ENCODE data around the gene STK32A.
A peak's percentile ranks its signal among the peaks of the same experiment; 100 is the strongest.

Gene STK32A

DNA sequence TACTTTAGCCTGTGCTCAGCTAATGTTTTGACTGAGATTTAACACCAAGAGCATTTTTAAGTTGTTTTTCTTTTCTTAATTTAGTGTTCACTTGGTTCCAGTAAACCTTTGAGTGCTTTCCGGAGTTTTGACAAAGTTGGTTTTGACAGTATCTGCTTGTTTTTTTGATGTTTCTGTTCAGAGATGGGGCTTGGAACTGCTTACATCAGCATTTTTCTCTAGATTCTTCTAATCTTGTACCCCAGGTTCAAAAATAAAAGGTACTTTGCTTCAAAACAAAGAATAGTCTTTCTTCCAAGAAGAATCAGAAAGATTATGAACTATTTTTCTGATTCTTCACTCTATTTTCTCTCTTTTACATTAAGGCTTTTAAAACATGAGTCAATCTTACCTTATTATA lies 142.9 kb downstream of the STK32A start:
- no peak for DNase-seq (ENCODE audit: low read depth)
- no peak for TF ChIP-seq CTCF (conservative IDR thresholded peaks at IDR 0.05; ENCODE audit: control insufficient read depth, insufficient read depth, low read depth, low read length)
- no peak overlapping the region for H3K4me3 ChIP-seq (ENCODE audit: control insufficient read depth, low read depth, low read length)

GRCh38 chr5:147381555-147381954 lies 146.7 kb downstream of the STK32A start:
- no peak for TF ChIP-seq CTCF (conservative IDR thresholded peaks at IDR 0.05; ENCODE audit: control insufficient read depth, insufficient read depth, low read depth, low read length)
- no peak for DNase-seq (ENCODE audit: low read depth)
- H3K4me3 ChIP-seq (ENCODE audit: control insufficient read depth, low read depth, low read length): no peak overlapping the region

DNA sequence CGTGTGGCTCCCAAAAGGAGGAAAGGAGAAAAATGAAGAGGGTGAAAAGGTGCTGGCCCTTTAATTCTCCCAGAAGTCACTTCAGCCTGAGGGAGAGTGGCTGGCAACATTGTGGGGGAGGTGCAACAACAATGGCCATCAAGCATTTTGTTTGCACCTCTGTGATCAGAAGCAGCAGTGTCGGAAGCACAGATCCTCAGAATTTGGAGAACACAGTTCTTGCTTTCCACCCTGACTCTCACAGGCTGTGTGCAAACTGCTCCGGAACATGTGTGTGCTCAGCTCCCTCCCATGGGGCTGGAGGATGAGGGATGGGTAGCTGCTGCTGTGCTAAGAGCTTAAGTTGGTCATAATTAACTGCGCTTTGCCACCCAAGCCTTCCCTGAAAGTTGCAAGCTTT lies 147.9 kb downstream of the STK32A start:
- no peak for TF ChIP-seq CTCF (conservative IDR thresholded peaks at IDR 0.05; ENCODE audit: control insufficient read depth, insufficient read depth, low read depth, low read length)
- H3K4me3 ChIP-seq (ENCODE audit: control insufficient read depth, low read depth, low read length): peak overlapping the region; percentile 45
- peak; percentile 22 for DNase-seq (ENCODE audit: low read depth)

DNA sequence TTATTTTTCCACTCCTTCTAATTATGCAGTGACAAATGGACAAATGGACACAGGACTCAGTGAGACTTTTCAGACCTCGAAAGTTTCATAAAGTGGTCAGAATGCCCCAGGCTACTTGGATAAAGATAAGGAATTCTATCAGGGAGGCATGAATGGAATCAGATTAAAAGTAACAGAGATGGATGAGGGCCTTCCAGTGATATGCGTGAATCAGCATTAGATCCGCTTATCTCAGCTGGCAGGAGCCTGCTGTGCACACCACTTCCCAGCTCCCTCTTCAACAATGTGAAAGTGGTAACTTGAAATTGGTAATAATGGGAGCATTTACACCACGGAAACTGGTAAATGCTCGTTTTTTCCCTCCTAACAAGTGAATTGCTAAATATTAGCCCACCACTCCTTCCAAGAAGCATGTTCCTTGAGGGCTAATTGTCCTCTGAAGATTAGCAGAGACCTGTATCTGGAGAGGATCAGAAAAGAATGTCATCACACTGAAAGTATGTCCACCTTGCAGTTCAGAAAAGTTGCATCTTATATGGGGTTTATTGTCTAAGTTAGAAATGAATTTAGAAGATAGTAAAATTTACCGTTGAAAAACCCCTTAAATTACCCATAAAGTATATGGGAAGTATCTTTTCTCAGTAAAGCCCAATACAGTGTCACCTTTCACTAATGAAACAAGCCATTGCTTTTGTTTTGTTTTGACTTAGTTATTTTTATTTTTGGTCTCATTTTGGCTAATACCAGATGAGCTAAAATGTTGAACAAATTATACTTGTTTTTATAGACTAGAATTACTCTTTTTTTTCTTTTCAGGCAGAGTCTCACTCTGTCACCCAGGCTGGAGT lies 149.7 kb downstream of the STK32A start:
- DNase-seq (ENCODE audit: low read depth): no peak
- no peak overlapping the region for H3K4me3 ChIP-seq (ENCODE audit: control insufficient read depth, low read depth, low read length)
- no peak for TF ChIP-seq CTCF (conservative IDR thresholded peaks at IDR 0.05; ENCODE audit: control insufficient read depth, insufficient read depth, low read depth, low read length)

GRCh38 chr5:147387109-147387508 lies 152.3 kb downstream of the STK32A start:
- no peak for TF ChIP-seq CTCF (conservative IDR thresholded peaks at IDR 0.05; ENCODE audit: control insufficient read depth, insufficient read depth, low read depth, low read length)
- no peak overlapping the region for H3K4me3 ChIP-seq (ENCODE audit: control insufficient read depth, low read depth, low read length)
- no peak for DNase-seq (ENCODE audit: low read depth)

DNA sequence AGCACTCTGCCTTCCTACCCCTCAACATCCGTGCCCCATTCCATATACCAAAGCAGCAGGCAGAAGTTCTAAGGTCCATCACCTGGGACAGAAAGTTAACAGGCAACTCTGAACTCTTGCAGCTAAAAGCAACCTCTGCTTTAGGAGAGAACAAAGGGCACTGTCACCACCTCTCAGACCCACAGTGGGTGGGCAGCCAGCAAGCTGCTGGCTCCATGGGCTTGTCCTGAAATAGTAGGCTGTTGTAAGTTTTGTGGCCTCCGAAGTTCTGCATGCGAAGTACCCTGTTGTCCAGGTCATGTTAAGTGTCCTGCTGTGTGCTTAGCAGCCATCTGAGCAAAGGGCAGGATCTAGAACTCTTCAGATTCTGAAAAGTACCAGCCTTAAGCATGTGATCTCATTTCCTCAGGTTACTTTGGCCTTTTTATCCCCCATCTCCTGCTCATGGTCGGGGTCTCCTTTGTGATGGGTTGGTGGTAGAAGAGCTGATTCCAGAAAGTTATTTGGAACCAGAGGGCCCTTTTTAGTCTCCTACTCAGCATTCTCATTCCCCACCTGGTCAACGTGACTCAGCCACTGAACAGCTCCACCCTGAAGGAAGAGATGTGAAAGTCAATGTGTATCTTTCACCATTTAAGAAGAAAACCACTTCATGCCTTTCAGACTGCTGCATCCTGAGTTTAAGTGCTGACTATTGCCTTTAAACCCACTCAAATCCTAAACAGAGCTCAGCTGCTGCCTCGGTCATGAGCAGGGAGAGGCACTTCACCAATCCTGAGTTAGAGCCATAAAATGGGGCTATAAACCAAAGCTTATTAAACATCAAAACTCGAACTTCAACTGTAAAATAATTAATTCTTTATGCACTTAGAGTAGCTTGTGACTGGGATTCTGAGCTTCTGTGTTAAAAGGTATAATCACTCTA lies 153.6 kb downstream of the STK32A start:
- no peak for TF ChIP-seq CTCF (conservative IDR thresholded peaks at IDR 0.05; ENCODE audit: control insufficient read depth, insufficient read depth, low read depth, low read length)

More for the DNA sequence above, 153.6 kb downstream of the STK32A start:
- no peak for DNase-seq (ENCODE audit: low read depth)
- no peak overlapping the region for H3K4me3 ChIP-seq (ENCODE audit: control insufficient read depth, low read depth, low read length)
